Smooth muscle cell (in vitro differentiated cells): ENCODE results near the gene CMKLR1. TPM values are rescaled to one million over a fixed set of nuclear protein-coding genes. Genes with fewer than 3 reads are reported as not detected.

ENCODE experiments used
- DNase-seq: peaks from one replicate; lab custom pipeline; 2025; ENCODE audit not compliant: unreplicated experiment; lab: John Stamatoyannopoulos, UW
- H2AFZ ChIP-seq: fragments of 200-600 bp; sonication (generic); 2 replicates; pipeline ENCODE4 v1.6.0; 2016; ENCODE audit warnings: antibody characterized with exemption, low read depth, mild to moderate bottlenecking
- H3F3A ChIP-seq: fragments of 200-600 bp; sonication (generic); 2 replicates; pipeline ENCODE4 v1.6.0; 2017; ENCODE audit warnings: antibody characterized with exemption, low read depth
- H3K27ac ChIP-seq: fragments of 200-600 bp; sonication (generic); 2 replicates; pipeline ENCODE4 v1.5.1; 2016; ENCODE audit warnings: low read depth, mild to moderate bottlenecking
- H3K27me3 ChIP-seq: fragments of 200-600 bp; sonication (generic); 2 replicates; pipeline ENCODE4 v1.6.1; 2016; ENCODE audit warnings: low read depth, mild to moderate bottlenecking
- H3K36me3 ChIP-seq: fragments of 200-600 bp; sonication (generic); 2 replicates; pipeline ENCODE4 v1.5.1; 2016; ENCODE audit warnings: low read depth
- H3K4me1 ChIP-seq: fragments of 200-600 bp; sonication (generic); 2 replicates; pipeline ENCODE4 v1.5.1; 2016; ENCODE audit warnings: low read depth
- H3K4me2 ChIP-seq: fragments of 200-600 bp; sonication (generic); 2 replicates; pipeline ENCODE4 v1.6.0; 2016; ENCODE audit warnings: mild to moderate bottlenecking
- H3K4me3 ChIP-seq: fragments of 200-600 bp; sonication (generic); 2 replicates; pipeline ENCODE4 v1.5.1; 2016; ENCODE audit warnings: mild to moderate bottlenecking
- H3K79me2 ChIP-seq: fragments of 200-600 bp; sonication (generic); 2 replicates; pipeline ENCODE4 v1.6.0; 2016; ENCODE audit warnings: low read depth, mild to moderate bottlenecking
- H3K9ac ChIP-seq: fragments of 200-600 bp; sonication (generic); 2 replicates; pipeline ENCODE4 v1.6.0; 2016; ENCODE audit warnings: low read depth
- H3K9me3 ChIP-seq: fragments of 200-600 bp; sonication (generic); replicated peaks from 2 replicates; pipeline ENCODE4 v1.5.1; 2016; ENCODE audit warnings: low read depth
- H4K20me1 ChIP-seq: fragments of 200-600 bp; sonication (generic); 2 replicates; pipeline ENCODE4 v1.6.0; 2016; ENCODE audit warnings: low read depth
- WGBS: methylation state at CpG from one replicate; pipeline ENCODE4 v1.1.7; 2016; ENCODE audit warnings: low lambda C conversion rate; 5-methylcytosine and 5-hydroxymethylcytosine counted together
- polyA plus RNA-seq: library from polyadenylated mRNA; unstranded; fragments of >200 nt; fragmentation: Nextera tagmentation; extraction: Ambion mirVana; gene quantifications from 2 replicates; pipeline ENCODE4 v1.2.1, GENCODE V29; 2016
- total RNA-seq: library from RNA; depleted of rRNA; stranded (reverse); fragments of >200 nt; gene quantifications from 2 replicates; pipeline ENCODE4 v1.2.3, GENCODE V29; 2014
- TF ChIP-seq, protein P1 (sequence below): fragments of 200-600 bp; sonication (generic); IDR thresholded peaks from 2 replicates; pipeline ENCODE4 v1.5.1; 2017; ENCODE audit warnings: borderline replicate concordance, mild to moderate bottlenecking, antibody characterized with exemption; ENCODE audit not compliant: insufficient read depth, poor library complexity, severe bottlenecking

CMKLR1 gene
- total and polyA plus RNA-seq, 2 experiments from 2014 or later = 179 to 294 TPM

DNA sequence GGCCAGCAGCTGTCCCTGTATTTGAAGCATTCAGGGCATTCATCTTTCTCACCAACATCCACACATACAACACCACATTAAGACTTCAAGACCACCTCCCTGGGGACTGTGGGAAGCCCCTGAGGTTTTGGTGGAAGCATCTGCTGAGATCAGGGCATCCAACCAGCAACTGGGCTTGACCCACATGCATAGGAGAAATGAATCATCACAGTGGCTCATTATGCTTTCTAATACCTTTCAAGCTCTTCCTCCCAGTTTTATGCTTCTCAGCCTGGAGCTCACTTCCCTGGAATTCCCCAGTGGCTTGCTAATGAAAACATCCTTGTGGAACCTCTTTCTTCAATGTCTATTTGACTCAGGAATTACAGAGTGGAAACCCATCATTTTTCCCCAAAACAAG is 21.4 kb upstream of the CMKLR1 start:
- Histone ChIP-seq H3K4me2 (peak overlapping the region; percentile 37), H4K20me1 (no peaks in the 10 kb centered on the region), H2AFZ (no peak overlapping the region), H3K36me3 (no peaks in the 10 kb centered on the region), H3K79me2 (no peaks in the 10 kb centered on the region), H3K27ac (peak overlapping the region; percentile 64), H3F3A (no peaks in the 10 kb centered on the region), H3K9ac (no peak overlapping the region), H3K27me3 (no peaks in the 10 kb centered on the region), H3K9me3 (no peaks in the 10 kb centered on the region), H3K4me1 (peaks cover 5% of the 10 kb centered on the region), H3K4me3 (no peak overlapping the region)
- TF ChIP-seq, protein P1, sequence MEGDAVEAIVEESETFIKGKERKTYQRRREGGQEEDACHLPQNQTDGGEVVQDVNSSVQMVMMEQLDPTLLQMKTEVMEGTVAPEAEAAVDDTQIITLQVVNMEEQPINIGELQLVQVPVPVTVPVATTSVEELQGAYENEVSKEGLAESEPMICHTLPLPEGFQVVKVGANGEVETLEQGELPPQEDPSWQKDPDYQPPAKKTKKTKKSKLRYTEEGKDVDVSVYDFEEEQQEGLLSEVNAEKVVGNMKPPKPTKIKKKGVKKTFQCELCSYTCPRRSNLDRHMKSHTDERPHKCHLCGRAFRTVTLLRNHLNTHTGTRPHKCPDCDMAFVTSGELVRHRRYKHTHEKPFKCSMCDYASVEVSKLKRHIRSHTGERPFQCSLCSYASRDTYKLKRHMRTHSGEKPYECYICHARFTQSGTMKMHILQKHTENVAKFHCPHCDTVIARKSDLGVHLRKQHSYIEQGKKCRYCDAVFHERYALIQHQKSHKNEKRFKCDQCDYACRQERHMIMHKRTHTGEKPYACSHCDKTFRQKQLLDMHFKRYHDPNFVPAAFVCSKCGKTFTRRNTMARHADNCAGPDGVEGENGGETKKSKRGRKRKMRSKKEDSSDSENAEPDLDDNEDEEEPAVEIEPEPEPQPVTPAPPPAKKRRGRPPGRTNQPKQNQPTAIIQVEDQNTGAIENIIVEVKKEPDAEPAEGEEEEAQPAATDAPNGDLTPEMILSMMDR = no peak
- no peak for DNase-seq

DNA sequence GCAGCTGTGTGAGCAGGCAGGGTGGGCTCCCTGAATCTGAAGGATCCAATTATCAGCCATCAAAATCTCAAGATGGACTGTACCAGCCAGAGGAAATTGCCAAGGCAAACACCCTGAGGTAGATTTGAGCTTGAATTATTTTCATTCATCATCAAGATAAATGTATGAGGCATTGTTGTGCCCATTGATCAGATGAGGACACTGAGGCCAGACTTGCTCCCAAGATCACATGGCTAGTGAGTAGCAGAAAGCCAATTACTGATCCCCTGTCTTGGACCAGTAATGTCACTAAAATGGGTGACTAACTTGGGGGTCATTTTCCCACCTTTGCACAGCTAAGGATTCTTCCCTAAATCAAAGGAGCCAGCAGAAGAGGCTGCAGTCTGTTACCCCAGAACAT is 20.9 kb upstream of the CMKLR1 start:
- Histone ChIP-seq H3K4me3 (no peak overlapping the region), H3K36me3 (no peaks in the 10 kb centered on the region), H3K27me3 (no peaks in the 10 kb centered on the region), H3K9me3 (no peaks in the 10 kb centered on the region), H3K27ac (peak overlapping the region; percentile 64), H3K9ac (no peak overlapping the region), H3F3A (no peaks in the 10 kb centered on the region), H3K4me1 (peaks cover 5% of the 10 kb centered on the region), H2AFZ (no peak overlapping the region), H3K4me2 (no peak overlapping the region), H3K79me2 (no peaks in the 10 kb centered on the region), H4K20me1 (no peaks in the 10 kb centered on the region)
- no peak for DNase-seq
- TF ChIP-seq, protein P1 = no peak

DNA sequence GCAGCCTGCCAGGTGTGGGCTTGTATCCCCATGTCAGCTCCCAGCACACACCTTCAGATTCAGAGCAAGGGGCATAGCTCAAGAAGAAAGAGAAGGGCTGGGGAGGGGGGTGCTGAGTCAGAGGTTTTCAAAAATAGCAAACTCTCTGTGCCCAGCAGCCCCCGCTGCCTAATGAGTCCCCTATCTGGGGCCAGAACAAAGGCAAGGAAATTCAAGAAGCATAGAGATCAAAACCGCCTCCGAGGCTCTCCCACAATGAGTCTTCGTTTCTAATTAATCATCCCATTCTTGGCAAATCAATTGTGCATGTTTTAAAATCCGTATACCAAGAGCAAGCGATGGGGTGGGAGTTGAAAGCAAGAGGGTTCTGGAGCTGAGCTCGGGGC is 19.5 kb upstream of the CMKLR1 start:
- Histone ChIP-seq H3K79me2 (no peaks in the 10 kb centered on the region), H3K4me1 (peaks cover 5% of the 10 kb centered on the region), H4K20me1 (no peaks in the 10 kb centered on the region), H3K9me3 (no peaks in the 10 kb centered on the region), H3K36me3 (no peaks in the 10 kb centered on the region), H3F3A (no peaks in the 10 kb centered on the region), H2AFZ (no peak overlapping the region), H3K27ac (no peak overlapping the region), H3K4me3 (no peak overlapping the region), H3K9ac (no peak overlapping the region), H3K27me3 (no peaks in the 10 kb centered on the region), H3K4me2 (no peak overlapping the region)
- WGBS = 70% methylated on average over 7 of the region's 7 CpGs
- TF ChIP-seq, protein P1 = no peak
- no peak for DNase-seq

DNA sequence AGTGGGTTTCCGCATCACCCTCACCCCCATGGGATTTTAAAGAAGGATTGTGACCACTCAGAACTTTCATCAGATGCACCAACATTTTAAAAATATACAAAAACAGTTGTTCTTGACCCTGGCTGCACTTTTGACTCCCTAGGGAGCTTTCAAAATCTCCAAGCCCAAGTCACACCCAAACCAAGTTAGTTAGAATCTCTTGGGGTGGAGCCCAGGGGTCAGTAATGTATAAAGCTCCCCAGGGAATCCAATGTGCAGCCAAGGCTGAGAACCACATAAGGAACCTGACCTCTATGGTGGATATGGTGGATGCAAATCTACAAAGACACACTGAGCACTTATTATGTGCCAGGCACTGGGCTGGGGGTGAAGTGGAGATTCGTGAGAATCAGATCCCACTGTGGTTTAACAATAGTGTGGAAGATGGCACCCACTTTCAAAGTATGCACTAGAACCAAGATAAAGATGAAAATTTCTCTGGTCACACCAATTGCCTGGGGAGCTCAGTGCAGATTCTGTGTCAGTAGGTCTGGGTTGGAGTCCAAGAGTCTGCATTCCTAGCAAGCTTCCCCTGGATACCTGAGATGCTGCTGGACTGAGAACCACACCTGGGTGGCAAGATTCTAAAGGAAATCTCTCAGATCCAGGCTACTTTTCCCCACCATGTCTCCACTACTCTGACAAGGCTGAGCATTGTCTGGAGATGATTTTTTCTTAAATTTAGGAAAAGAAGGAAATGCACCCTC is 18.9 kb upstream of the CMKLR1 start:
- Histone ChIP-seq H4K20me1 (no peaks in the 10 kb centered on the region), H3K79me2 (no peaks in the 10 kb centered on the region), H3K9ac (no peak overlapping the region), H3K4me3 (no peak overlapping the region), H3K36me3 (no peaks in the 10 kb centered on the region), H3F3A (no peaks in the 10 kb centered on the region), H3K27me3 (no peaks in the 10 kb centered on the region), H3K27ac (no peak overlapping the region), H2AFZ (no peak overlapping the region), H3K4me2 (no peak overlapping the region), H3K4me1 (peaks cover 5% of the 10 kb centered on the region), H3K9me3 (no peaks in the 10 kb centered on the region)
- WGBS = 81% methylated on average over 2 of the region's 2 CpGs
- DNase-seq = no peak
- TF ChIP-seq, protein P1 = no peak
